ENCODE data around the gene SLFN5.
"Not testable (repeated sequence)": the region's sequence is repeated elsewhere in the genome, so short reads cannot be mapped to it uniquely, and the experiment has no call there.

Gene SLFN5

DNA sequence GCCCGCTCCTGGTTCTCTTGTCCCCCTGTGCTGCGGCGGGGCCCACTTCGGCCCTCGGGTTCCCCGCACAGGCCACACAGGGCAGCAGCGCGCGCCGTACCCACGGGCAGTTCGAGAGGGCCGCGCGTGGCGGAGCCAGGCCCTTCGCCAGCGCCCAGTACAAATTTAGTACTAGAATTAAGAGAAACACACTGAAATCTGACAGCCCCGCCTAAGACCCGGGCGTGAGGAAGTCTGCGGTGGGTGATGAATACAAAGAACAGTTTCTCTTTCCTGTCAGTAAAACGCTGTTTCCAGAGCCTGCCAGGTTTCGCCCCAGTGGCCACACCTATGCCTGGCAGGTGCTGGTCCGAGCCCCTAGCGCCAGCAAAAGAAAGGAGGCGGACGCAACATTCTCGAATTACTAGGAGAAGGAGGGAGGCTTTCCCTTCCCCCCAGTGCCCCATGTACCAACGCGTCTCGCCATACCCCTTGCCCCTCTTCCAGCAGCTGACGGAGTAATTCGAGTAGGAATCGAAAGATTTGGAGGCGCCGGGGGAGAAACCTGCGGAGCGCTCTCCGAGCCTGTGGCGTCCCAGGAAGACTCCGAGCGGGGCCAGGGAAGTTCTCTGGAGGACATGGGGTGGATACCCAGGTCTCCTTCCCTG is 591 bp upstream of the SLFN5 start:
- DNase-seq (ENCODE audit: low spot score) (peak; percentile 41), FAIRE-seq (no peak)

DNA sequence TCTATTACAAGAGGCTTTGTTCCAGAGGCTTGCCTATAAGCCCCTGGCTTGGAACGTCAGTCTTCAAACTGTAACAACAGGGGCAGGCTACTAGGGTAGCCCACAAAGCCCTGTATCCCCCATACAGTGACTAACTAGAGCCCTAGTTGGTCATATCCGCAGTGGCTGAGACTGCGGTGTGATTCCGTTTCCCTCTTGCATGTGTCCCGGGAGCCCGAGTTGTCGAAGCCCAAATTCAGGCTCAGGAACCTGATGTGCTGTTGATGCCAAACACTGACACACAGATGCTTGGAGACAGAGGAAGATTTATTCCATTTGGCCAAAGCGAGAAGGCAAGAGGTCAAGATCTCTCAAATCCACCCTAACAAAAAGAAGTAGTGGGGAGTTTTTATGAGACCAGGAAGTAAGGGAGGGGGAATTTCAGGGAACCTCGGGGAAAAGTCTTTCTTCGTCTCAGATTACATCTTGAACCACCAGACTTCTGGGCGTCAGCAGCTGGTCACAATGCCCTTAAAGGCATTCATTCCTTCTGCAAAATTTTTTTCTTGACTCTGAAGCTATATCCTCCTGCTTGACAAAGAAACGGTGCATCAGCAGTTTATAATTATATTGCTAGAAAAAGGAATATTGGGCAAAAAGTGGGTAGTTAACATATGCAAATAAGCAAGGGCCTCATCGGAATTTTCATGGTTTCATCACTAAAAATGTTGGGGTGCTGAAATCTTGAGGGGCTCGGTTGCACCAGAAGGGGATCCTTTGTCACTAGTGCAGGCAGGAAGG is 879 bp downstream of the SLFN5 start:
- peak; percentile 60 for FAIRE-seq
- peak; percentile 43 for DNase-seq (ENCODE audit: low spot score)

DNA sequence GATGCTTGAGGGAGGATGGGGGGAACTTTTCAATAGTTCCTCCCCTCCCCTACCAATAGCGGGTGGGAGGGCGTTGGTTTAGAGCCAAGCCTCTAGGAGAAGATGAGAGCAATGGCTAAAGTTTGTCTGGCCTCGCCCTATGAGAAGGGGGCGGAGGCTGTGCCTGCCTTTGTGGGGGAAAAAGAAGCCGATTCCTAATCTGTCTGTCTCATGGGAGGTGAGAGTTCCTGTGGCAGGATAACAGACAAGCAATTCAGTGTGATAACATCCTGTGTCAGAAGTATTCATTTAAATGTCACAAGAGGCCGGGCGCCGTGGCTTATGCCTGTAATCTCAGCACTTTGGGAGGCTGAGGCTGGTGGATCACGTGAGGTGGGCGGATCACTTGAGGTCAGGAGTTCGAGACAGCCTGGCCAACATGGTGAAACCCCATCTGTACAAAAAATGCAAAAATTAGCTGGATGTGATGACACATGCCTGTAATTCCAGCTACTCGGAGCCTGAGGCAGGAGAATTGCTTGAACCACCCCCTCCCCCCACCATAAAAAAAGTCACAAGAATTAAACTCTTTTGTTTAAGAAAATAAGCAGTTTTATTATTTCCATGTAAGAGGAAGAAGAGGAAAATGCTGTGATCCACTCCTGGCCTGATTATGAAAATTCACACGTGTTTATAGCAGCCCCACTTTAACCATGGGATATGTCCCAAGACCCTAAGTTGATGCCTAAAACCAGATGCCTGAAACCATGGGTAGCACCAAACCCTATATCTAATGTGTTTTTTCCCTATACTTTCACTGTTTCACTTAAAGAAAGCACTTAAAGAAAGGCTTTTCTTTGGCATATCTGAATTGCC is 1.7 kb downstream of the SLFN5 start:
- FAIRE-seq (peak; percentile 59), DNase-seq (ENCODE audit: low spot score) (peak; percentile 82)

DNA sequence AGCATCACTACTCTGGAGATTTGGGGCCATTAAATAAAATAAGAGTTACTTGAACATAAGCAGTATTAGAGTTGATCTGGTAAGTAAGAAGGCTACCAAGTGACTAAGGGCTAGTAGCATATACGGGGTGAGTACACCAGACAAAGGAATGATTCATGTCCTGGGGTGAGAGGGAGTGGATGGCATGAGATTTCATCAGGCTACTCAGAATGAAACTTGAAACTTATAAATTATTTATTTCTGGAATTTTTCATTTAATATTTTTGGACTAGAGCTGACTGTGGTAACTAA is 2.3 kb downstream of the SLFN5 start:
- peak; percentile 75 for DNase-seq (ENCODE audit: low spot score)
- peak; percentile 89 for FAIRE-seq

DNA sequence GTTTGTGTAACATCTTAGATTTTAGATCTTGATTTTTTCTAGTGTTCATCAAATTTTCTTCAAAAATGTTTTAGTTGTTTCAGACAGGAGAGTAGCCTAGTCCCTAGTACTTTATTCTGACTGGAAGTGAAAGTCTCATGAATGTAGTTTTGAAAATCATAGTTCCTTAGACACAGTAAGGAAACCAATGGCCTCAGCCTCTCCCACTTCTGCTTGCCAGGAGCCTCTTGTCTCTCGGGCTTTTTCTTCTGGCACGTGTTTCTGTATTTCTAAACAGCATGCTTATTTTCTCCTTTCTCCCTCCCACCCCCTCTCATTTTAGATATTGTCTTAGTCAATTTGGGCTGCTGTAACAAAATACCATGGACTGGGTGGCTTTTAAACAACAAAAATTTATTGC is 9.8 kb downstream of the SLFN5 start:
- FAIRE-seq, result no peak
- DNase-seq (ENCODE audit: low spot score), result no peak

- DNase-seq (ENCODE audit: low spot score), result peak; percentile 85
These were observed 11.4 kb downstream of the SLFN5 start for GRCh38 chr17:35254107-35254773.

DNA sequence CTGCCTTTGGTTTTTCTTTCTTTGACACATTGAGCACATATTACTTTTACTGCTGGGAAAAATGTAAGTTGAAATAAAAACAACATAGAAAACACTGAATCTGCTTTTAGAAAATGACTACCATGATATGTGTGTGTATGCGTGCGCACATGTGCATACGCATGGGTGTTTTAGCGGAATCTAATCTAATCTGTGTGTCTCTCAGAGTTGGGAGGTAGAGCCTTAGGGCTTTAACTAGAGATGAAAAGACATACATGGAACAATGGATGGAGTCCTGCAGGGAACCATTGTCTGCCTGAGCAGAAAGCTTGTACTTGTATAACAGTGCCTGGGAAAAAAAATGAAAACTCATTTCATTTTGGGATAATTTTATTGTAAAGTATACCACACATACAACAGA is 12.4 kb downstream of the SLFN5 start:
- DNase-seq (ENCODE audit: low spot score), result no peak
- no peak for FAIRE-seq

More at GRCh38 chr17:35254107-35254773, 11.4 kb downstream of the SLFN5 start:
- peak; percentile 90 for FAIRE-seq

- no peak for DNase-seq (ENCODE audit: low spot score)
These were observed 13.8 kb downstream of the SLFN5 start for GRCh38 chr17:35256629-35257028.

DNA sequence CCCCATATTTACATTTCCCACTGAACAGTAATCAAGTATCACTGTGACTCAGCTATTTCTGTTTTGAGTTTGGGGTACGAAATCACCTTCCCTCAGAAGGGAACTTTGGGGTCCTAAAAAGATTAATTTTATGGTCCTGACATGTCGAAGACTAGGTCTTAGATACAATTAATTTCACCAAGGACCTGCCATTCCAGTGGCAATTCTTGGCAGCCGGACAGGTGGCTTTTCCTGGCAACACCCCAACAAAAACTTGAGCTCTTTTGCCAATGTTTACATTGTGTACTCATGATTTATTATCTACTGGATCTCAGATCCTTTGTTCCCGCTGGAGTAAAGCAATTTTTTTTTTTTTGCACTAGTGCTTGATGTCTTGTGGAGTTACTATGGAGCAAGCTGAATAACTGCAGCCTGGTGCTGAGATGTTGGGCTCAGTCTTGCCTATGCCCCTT is 14.4 kb downstream of the SLFN5 start:
- DNase-seq (ENCODE audit: low spot score), result peak; percentile 71

More at GRCh38 chr17:35256629-35257028, 13.8 kb downstream of the SLFN5 start:
- no peak for FAIRE-seq

GRCh38 chr17:35259001-35259400 is 16.1 kb downstream of the SLFN5 start:
- DNase-seq (ENCODE audit: low spot score) (no peak), FAIRE-seq (no peak)

More for the DNA sequence above, 14.4 kb downstream of the SLFN5 start:
- FAIRE-seq, result peak; percentile 75

DNA sequence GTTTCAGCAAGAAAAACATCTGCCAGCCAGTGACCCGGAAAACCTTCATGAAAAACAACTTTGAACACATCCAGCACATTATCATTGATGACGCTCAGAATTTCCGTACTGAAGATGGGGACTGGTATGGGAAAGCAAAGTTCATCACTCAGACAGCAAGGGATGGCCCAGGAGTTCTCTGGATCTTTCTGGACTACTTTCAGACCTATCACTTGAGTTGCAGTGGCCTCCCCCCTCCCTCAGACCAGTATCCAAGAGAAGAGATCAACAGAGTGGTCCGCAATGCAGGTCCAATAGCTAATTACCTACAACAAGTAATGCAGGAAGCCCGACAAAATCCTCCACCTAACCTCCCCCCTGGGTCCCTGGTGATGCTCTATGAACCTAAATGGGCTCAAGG is 22.2 kb downstream of the SLFN5 start:
- DNase-seq (ENCODE audit: low spot score) (no peak), FAIRE-seq (no peak)

DNA sequence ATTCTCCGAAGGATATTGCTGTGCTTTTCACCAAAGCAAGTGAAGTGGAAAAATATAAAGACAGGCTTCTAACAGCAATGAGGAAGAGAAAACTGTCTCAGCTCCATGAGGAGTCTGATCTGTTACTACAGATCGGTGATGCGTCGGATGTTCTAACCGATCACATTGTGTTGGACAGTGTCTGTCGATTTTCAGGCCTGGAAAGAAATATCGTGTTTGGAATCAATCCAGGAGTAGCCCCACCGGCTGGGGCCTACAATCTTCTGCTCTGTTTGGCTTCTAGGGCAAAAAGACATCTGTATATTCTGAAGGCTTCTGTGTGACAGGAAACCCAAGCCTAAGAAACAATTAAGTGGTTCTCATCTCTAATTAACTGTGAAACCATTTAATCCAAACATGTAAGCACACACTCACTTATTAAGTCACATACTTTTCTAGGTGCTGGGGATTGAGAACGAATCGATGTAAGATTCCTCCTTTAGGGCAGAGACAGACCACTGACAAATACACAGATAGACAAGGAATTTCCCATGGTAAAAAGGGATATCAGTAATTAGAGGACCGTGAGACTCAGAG is 22.8 kb downstream of the SLFN5 start:
- no peak for FAIRE-seq
- no peak for DNase-seq (ENCODE audit: low spot score)

GRCh38 chr17:35274167-35275066 is 31.5 kb downstream of the SLFN5 start:
- FAIRE-seq; DNase-seq (ENCODE audit: low spot score): not testable (repeated sequence)

GRCh38 chr17:35278454-35278853 is 35.6 kb downstream of the SLFN5 start:
- not testable (repeated sequence) for FAIRE-seq; DNase-seq (ENCODE audit: low spot score)

DNA sequence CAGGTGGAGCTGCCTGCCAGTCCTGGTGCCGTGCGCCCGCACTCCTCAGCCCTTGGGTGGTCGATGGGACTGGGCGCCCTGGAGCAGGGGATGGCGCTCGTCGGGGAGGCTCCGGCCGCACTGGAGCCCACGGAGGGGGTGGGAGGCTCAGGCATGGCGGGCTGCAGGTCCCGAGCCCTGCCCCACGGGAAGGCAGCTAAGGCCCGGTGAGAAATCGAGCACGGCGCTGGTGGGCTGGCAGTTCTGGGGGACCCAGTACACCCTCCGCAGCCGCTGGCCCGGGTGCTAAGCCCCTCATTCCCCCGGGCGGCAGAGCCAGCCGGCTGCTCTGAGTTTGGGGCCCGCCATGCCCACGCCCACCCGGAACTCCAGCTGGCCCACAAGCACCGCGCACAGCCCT is 36.0 kb downstream of the SLFN5 start:
- FAIRE-seq; DNase-seq (ENCODE audit: low spot score): not testable (repeated sequence)

- FAIRE-seq, result no peak
- DNase-seq (ENCODE audit: low spot score), result no peak
These were observed 40.9 kb downstream of the SLFN5 start for GRCh38 chr17:35283767-35284166.

- FAIRE-seq, result no peak
These were observed 42.1 kb downstream of the SLFN5 start for GRCh38 chr17:35284955-35285354.

GRCh38 chr17:35286120-35286781 is 43.4 kb downstream of the SLFN5 start:
- DNase-seq (ENCODE audit: low spot score) (no peak), FAIRE-seq (no peak)

More at GRCh38 chr17:35284955-35285354, 42.1 kb downstream of the SLFN5 start:
- DNase-seq (ENCODE audit: low spot score), result no peak

- DNase-seq (ENCODE audit: low spot score) (no peak), FAIRE-seq (no peak)
These were observed 44.5 kb downstream of the SLFN5 start for GRCh38 chr17:35287286-35287811.

All from RCC 7860 (cell line).